Suprapubic skin (tissue), 4 donors: ENCODE measurements around the gene IGF2BP2.

Source experiments
- EP300 ChIP-seq: sonication (generic); formaldehyde crosslinking; IDR thresholded peaks from one replicate; pipeline ENCODE4 v1.6.1; 2017; ENCODE audit warnings: antibody characterized with exemption
- POLR2A ChIP-seq, 2 donors: fragments of 450-650 bp; IDR thresholded peaks; one replicate each; pipeline ENCODE4 v1.6.1; 2017; ENCODE audit warnings: antibody characterized with exemption in 2 of 2, mild to moderate bottlenecking in 2 of 2, moderate library complexity in 2 of 2
- POLR2AphosphoS5 ChIP-seq, 3 donors: sonication (generic); formaldehyde crosslinking; IDR thresholded peaks; one replicate each; pipeline ENCODE4 v1.6.1; 2017; ENCODE audit warnings: antibody characterized with exemption in 3 of 3
- TF ChIP-seq, protein P1 (sequence below), 2 donors: fragments of 200-600 bp in 1 of 2; fragments of 450-650 bp in 1 of 2; sonication (generic) in 1 of 2; IDR thresholded peaks; one replicate each; pipeline ENCODE4 v1.5.1; 2016 to 2019; ENCODE audit warnings: antibody characterized with exemption in 2 of 2, mild to moderate bottlenecking in 1 of 2, moderate library complexity in 1 of 2

GRCh38 chr3:185750702-185751101 is 74.1 kb downstream of the IGF2BP2 start:
- TF ChIP-seq, protein P1, sequence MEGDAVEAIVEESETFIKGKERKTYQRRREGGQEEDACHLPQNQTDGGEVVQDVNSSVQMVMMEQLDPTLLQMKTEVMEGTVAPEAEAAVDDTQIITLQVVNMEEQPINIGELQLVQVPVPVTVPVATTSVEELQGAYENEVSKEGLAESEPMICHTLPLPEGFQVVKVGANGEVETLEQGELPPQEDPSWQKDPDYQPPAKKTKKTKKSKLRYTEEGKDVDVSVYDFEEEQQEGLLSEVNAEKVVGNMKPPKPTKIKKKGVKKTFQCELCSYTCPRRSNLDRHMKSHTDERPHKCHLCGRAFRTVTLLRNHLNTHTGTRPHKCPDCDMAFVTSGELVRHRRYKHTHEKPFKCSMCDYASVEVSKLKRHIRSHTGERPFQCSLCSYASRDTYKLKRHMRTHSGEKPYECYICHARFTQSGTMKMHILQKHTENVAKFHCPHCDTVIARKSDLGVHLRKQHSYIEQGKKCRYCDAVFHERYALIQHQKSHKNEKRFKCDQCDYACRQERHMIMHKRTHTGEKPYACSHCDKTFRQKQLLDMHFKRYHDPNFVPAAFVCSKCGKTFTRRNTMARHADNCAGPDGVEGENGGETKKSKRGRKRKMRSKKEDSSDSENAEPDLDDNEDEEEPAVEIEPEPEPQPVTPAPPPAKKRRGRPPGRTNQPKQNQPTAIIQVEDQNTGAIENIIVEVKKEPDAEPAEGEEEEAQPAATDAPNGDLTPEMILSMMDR (IDR thresholded peaks at IDR 0.05) = no peak
- TF ChIP-seq POLR2A (IDR thresholded peaks at IDR 0.05) = no peak
- no peak for TF ChIP-seq EP300
- no peak for TF ChIP-seq POLR2AphosphoS5 (IDR thresholded peaks at IDR 0.05)
